ENCODE measurements around the gene MUC5B. TPM values are rescaled to one million over a fixed set of nuclear protein-coding genes. Genes with fewer than 3 reads are reported as not detected.
A peak's percentile ranks its signal among the peaks of the same experiment; 100 is the strongest.

The MUC5B gene
- total and polyA plus RNA-seq, 2 of the 13 experiments (the other 11 are each of a cell fraction or from before 2014, with no cell fraction given), result 0.01 TPM; not detected in 1

DNA sequence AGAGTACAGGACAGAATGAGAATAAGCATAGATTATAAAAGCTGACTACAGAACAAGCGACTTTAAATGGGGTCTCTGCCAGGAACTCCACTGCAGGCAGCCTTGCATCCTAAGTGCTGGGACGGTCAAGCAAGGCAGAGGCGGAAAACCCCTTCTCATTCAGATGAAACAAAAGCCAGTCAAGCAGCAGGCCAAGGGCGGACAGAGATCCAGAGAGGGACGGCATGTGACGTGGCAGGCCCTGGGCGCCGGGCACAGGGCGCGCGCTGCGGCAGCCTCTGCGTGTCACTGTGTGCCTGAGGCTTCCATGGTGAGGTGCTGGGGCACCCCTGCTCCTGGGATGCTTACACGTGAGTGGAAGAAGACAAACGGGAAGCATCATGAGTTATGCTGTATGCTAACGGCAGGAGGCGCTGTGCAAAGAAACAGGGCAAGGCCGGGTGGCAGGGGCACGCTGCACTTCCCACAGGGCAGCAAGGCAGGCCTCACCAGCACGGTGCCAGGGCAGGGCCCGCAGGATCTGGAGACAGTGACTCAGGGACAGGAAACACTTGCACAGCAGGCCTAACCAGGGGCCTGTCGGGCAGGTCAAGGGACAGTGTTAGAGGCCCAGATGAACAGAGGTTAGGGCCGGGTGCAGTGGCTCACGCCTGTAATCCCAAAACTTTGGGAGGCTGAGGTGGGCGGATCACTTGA lies 80.4 kb downstream of the MUC5B start (continued):
- TF ChIP-seq ZNF530 (CRISPR knock-in tag; IDR thresholded peaks at IDR 0.05; ENCODE audit: low read depth) (no peak), TAF15 (IDR thresholded peaks at IDR 0.05; ENCODE audit: low read depth, low read length, poor library complexity, severe bottlenecking) (peak; percentile 33), AKAP8 (CRISPR knock-in tag; IDR thresholded peaks at IDR 0.05) (0 out of 2 replicates have a peak, but pooled peaks have one; percentile 25), RBM39 (IDR thresholded peaks at IDR 0.05; ENCODE audit: low read depth, low read length, poor library complexity, severe bottlenecking) (peak; percentile 44), JUN (CRISPR knock-in tag; IDR thresholded peaks at IDR 0.05) (no peak), ZNF367 (CRISPR knock-in tag; IDR thresholded peaks at IDR 0.05; ENCODE audit: borderline replicate concordance) (no peak), HNRNPLL (IDR thresholded peaks at IDR 0.05; ENCODE audit: low read depth, low read length, poor library complexity, severe bottlenecking) (peak; percentile 28), ZNF709 (CRISPR knock-in tag; IDR thresholded peaks at IDR 0.05) (no peak), RXRB (CRISPR knock-in tag; IDR thresholded peaks at IDR 0.05; ENCODE audit: borderline replicate concordance) (0 out of 2 replicates have a peak, but pooled peaks have one; percentile 9), ZSCAN12 (CRISPR knock-in tag; IDR thresholded peaks at IDR 0.05) (no peak), ZFX (CRISPR knock-in tag; IDR thresholded peaks at IDR 0.05; ENCODE audit: low read depth) (peak; percentile 68), NR2C2 (CRISPR knock-in tag; IDR thresholded peaks at IDR 0.05; ENCODE audit: borderline replicate concordance) (no peak), CAMTA2 (CRISPR knock-in tag; IDR thresholded peaks at IDR 0.05; ENCODE audit: borderline replicate concordance) (no peak), ZFY (CRISPR knock-in tag; IDR thresholded peaks at IDR 0.05) (peak; percentile 24; the same call in 1 of the 2 replicates)
- TF ChIP-seq, protein P1, sequence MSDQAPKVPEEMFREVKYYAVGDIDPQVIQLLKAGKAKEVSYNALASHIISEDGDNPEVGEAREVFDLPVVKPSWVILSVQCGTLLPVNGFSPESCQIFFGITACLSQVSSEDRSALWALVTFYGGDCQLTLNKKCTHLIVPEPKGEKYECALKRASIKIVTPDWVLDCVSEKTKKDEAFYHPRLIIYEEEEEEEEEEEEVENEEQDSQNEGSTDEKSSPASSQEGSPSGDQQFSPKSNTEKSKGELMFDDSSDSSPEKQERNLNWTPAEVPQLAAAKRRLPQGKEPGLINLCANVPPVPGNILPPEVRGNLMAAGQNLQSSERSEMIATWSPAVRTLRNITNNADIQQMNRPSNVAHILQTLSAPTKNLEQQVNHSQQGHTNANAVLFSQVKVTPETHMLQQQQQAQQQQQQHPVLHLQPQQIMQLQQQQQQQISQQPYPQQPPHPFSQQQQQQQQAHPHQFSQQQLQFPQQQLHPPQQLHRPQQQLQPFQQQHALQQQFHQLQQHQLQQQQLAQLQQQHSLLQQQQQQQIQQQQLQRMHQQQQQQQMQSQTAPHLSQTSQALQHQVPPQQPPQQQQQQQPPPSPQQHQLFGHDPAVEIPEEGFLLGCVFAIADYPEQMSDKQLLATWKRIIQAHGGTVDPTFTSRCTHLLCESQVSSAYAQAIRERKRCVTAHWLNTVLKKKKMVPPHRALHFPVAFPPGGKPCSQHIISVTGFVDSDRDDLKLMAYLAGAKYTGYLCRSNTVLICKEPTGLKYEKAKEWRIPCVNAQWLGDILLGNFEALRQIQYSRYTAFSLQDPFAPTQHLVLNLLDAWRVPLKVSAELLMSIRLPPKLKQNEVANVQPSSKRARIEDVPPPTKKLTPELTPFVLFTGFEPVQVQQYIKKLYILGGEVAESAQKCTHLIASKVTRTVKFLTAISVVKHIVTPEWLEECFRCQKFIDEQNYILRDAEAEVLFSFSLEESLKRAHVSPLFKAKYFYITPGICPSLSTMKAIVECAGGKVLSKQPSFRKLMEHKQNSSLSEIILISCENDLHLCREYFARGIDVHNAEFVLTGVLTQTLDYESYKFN (CRISPR knock-in tag; conservative IDR thresholded peaks at IDR 0.05), result 0 out of 2 replicates have a peak, but pooled peaks have one; percentile 1
- TF ChIP-seq, protein P2, sequence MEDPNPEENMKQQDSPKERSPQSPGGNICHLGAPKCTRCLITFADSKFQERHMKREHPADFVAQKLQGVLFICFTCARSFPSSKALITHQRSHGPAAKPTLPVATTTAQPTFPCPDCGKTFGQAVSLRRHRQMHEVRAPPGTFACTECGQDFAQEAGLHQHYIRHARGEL (CRISPR knock-in tag; IDR thresholded peaks at IDR 0.05), result no peak
- TF ChIP-seq, protein P3, sequence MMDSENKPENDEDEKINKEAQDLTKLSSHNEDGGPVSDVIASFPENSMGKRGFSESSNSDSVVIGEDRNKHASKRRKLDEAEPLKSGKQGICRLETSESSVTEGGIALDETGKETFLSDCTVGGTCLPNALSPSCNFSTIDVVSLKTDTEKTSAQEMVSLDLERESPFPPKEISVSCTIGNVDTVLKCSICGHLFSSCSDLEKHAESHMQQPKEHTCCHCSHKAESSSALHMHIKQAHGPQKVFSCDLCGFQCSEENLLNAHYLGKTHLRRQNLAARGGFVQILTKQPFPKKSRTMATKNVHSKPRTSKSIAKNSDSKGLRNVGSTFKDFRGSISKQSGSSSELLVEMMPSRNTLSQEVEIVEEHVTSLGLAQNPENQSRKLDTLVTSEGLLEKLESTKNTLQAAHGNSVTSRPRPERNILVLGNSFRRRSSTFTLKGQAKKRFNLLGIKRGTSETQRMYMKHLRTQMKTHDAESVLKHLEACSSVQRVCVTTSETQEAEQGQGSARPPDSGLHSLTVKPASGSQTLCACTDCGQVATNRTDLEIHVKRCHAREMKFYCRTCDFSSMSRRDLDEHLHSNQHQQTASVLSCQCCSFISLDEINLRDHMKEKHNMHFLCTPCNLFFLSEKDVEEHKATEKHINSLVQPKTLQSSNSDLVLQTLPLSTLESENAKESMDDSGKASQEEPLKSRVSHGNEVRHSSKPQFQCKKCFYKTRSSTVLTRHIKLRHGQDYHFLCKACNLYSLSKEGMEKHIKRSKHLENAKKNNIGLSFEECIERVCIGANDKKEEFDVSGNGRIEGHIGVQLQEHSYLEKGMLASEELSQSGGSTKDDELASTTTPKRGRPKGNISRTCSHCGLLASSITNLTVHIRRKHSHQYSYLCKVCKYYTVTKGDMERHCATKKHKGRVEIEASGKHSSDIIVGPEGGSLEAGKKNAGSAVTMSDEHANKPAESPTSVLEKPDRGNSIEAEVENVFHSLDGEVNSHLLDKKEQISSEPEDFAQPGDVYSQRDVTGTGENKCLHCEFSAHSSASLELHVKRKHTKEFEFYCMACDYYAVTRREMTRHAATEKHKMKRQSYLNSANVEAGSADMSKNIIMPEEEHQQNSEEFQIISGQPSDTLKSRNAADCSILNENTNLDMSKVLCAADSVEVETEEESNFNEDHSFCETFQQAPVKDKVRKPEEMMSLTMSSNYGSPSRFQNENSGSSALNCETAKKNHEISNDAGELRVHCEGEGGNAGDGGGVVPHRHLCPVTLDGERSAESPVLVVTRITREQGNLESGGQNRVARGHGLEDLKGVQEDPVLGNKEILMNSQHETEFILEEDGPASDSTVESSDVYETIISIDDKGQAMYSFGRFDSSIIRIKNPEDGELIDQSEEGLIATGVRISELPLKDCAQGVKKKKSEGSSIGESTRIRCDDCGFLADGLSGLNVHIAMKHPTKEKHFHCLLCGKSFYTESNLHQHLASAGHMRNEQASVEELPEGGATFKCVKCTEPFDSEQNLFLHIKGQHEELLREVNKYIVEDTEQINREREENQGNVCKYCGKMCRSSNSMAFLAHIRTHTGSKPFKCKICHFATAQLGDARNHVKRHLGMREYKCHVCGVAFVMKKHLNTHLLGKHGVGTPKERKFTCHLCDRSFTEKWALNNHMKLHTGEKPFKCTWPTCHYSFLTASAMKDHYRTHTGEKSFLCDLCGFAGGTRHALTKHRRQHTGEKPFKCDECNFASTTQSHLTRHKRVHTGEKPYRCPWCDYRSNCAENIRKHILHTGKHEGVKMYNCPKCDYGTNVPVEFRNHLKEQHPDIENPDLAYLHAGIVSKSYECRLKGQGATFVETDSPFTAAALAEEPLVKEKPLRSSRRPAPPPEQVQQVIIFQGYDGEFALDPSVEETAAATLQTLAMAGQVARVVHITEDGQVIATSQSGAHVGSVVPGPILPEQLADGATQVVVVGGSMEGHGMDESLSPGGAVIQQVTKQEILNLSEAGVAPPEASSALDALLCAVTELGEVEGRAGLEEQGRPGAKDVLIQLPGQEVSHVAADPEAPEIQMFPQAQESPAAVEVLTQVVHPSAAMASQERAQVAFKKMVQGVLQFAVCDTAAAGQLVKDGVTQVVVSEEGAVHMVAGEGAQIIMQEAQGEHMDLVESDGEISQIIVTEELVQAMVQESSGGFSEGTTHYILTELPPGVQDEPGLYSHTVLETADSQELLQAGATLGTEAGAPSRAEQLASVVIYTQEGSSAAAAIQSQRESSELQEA (CRISPR knock-in tag; IDR thresholded peaks at IDR 0.05; ENCODE audit: not compliant biosample characterization), result peak; percentile 16

Measured in HepG2 (cell line).